ENCODE results near the gene SOCS7.

Gene SOCS7

DNA sequence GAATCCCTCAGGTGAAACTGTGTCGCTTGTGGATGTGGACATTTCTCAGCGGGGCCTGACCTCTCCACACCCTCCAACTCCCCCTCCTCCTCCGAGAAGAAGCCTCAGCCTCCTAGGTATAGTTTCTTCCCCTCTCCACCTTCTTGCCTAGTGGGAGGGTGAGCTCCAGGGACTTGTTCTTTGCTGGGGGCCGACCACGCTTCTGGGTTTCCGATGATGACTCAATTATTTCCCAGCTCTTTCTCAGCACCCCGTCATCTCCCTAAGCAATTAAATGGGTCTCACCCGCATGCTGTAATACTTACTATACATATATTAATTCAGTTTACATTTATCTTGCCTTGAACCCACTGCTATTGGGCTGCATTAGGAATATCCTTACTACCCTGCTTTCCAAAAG is 13.1 kb downstream of the SOCS7 start:
- DNase-seq: no peak

DNA sequence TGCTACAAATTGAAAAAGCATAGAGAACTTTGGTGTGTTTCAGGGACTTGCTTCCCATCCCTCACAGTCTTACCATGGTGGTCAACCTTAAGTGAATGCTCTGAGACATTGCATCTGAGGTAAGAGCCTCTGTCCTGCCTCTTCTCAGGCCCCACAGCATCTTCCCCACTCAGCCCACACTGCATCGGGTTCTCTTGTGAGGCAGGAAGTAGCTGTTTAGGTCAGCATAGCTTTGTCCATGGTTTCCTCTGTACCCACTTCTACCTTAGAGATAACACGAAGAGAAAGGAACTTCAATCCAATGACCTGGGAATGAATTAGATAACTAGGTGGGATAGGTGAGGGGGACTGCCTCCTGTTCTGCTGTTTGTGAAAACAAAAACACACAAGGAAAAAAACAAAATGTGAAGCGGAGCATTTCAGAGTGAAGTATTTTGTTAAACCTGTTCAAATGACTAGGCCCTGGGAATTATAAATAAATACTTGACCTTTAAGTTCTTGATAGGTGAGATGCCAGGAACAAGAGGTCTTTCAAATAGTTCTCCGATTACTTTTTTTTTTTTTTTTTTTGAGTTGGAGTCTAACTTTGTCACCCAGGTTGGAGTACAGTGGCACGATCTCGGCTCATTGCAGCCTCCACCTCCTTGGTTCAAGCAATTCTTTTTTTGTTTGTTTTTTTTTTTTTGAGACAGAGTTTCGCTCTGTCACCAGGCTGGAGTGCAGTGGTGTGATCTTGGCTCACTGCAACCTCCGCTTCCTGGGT is 17.7 kb downstream of the SOCS7 start:
- no peak for DNase-seq

DNA sequence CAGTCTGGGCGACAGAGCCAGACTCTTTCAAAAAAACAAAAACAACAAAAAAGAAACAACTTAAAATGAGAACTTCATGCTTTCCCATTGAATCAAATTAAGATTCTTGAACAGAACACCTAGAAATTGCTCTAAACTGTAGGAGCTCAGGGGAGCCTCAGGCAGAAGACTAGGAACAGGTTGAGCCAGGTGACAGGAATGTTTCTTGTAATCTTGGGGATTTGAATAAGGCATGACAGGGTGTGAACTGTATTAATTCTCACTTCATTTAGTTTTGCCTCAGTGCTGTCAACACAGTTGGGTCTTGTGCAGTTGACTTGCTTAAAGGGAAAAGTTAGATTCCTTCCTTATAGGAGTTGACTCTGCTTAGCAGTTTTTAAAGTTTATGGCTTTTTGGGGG is 27.8 kb downstream of the SOCS7 start:
- no peak for DNase-seq

- DNase-seq: no peak
These were observed 43.4 kb downstream of the SOCS7 start for GRCh38 chr17:38395090-38395489.

GRCh38 chr17:38397227-38397626 is 45.6 kb downstream of the SOCS7 start:
- DNase-seq: no peak

GRCh38 chr17:38400286-38400685 is 48.6 kb downstream of the SOCS7 start:
- DNase-seq: no peak

GRCh38 chr17:38401459-38401858 is 49.8 kb downstream of the SOCS7 start:
- no peak for DNase-seq

GRCh38 chr17:38402897-38403296 is 51.3 kb downstream of the SOCS7 start:
- no peak for DNase-seq

DNA sequence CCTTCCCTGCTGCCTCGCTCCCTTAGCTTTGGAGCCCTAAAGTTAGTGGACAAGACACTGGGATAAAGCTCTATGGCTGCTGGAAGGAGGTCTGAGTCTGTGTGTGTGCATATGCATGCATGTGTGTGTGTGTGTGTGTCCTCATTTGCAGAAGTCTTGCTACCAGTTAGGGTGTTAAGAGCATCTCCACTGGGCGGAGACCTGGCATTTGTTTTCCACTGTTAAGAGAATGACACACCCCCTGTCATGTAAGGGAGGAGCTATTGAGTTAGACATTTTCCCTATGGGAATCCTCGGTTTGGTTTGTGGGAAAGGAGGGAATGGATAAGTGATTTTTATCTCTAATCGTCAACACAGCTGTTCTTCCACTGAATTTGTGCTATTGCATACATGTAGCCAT is 51.8 kb downstream of the SOCS7 start:
- no peak for DNase-seq

GRCh38 chr17:38404174-38404943 is 52.7 kb downstream of the SOCS7 start:
- DNase-seq: no peak

GRCh38 chr17:38405654-38406053 is 54.0 kb downstream of the SOCS7 start:
- no peak for DNase-seq

- no peak for DNase-seq
These were observed 58.6 kb downstream of the SOCS7 start for GRCh38 chr17:38410201-38410600.

DNA sequence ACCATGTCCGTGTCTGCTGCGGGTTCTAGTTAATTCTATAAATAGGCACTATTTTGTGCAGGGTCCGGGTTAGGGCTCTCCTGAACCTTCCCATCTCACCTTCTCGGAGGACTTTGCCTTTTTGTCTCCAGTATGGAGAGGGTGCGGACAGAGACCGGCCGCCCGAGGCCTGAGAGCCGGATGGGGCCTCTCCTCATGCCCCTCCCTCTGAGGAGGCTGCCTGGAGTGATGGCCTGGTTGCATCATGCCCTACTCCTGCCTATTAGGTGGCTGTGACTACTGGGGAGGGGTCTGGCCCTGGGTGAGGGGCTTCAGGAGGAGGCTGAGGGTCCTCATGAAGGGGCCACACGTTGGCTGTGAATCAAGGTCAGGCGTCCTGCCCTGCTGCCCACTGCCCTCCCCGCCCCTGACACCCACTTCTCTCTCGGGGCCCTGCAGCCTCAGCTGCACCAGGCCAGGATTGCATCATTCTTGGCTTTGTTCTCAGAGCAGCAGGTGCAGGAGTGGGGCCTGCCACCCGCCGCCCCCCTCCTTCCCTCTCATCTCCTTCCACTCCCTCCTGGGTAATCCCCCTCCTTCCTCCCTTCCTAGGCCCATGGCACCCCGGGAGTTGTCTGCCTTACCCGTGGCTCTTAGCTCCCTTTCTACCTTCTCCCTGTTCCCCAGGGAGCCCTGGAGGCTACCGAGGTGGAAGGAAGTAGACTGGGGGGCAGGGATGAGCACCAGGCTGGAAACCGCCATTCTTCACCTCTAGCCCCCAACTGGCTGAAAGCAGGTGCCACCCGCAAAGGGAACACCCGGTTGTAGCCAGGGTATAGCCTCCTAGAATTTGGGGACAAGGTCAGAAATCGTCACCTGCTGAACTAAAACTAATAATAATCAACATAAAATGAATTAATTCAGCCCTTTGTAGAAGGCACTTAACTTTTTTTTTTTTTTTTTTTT is 63.9 kb downstream of the SOCS7 start:
- peak; percentile 49 for DNase-seq

- no peak for DNase-seq
These were observed 65.2 kb downstream of the SOCS7 start for GRCh38 chr17:38416840-38417209.

- no peak for DNase-seq
These were observed 65.7 kb downstream of the SOCS7 start for GRCh38 chr17:38417210-38417951.

- no peak for DNase-seq
These were observed 66.5 kb downstream of the SOCS7 start for GRCh38 chr17:38418062-38418692.

DNA sequence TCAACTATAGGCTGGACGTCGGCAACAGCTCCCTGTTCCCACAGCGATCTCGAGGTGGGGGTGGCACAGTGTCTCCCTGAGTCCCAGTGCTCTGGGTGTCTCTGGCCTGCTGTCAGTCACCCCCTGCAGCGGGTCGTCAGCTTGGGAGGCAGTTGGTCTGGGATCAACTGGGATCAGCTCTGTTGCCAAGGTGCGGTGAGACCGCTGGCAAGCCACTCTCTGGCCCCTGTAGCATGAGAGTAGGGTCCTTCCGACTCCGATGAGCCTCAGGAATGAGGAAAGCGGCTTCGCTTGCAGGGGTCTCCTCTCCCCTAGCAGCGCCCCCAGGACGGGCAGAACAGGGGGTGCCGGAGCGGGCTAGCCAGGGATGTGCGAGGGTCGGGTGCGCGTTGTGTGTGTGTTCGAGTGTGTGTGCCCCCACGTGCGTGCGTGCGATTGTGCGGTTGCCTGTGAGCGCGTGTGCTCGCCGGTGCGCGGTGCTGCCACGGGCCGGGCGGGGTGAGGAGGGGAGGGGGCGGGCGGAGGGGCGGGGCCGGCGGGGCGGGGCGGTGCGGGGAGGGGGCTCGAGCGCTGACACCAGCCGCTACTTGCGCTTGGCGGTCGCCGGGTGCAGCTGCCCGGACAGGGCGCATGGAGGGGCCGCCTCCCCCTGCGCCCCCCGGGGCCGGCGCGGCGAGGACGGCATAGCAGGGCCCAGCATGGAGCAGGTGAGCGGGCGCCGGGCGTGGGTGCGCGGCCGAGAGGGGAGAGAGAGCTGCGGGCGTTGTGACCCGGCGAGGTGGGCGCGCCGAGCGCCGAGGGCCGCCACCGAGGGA is 67.3 kb downstream of the SOCS7 start:
- DNase-seq: no peak

GRCh38 chr17:38419508-38419981 is 67.9 kb downstream of the SOCS7 start:
- no peak for DNase-seq

GRCh38 chr17:38420518-38420917 is 68.9 kb downstream of the SOCS7 start:
- no peak for DNase-seq

DNA sequence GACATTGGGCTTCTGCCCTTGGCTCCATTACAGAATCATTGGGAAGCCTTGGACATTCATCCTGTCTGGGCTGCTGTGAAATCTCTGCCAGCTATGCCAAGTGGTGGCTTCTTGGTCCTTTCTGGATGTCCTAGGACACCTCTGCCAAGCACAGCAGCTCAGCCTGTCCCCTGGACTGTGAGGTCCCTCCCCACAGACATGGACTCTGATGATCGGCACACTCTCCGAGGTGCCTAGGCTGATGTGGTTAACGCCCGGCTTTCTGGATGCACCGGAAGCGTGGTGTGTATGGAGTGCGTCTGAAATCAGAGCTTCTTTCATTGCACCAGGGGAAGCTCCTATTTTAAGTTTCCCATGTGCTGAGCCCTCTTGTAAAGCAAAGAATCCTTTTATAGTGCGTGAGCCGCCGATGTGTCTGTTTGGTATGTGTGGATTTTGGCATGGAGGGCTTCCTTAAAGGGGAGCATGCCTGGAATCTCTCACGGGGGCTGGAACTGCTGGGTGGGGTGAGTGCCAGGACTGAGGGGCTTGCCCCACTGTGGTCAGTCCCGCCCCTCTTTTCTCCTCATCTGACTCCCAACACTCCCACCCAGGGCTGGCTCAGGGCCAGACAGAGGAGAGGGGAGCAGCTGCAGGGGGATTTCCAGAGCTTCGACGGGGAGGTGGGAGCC is 69.7 kb downstream of the SOCS7 start:
- DNase-seq: peak; percentile 85

All from femur (tissue), 1 donor.